Left forelimb (tissue), 1 donor: ENCODE results near the gene LSM4.
A peak's percentile ranks its signal among the peaks of the same experiment; 100 is the strongest.

ENCODE experiments used
- DNase-seq: peaks from one replicate; pipeline ENCODE4 v3.0.0-alpha.2; 2018; ENCODE audit warnings: low spot score

The LSM4 gene

GRCh38 chr19:18274781-18275356, 48.0 kb downstream of the LSM4 start:
- peak; percentile 93 for DNase-seq

GRCh38 chr19:18274219-18274780, 48.6 kb downstream of the LSM4 start, which contains the start of gene IQCN:
IQCN (minus strand) TSS chr19:18274452; CDS start chr19:18269478, 4,974 bp downstream.
- no peak for DNase-seq

- no peak for DNase-seq
Measured at GRCh38 chr19:18273561-18274218, 49.2 kb downstream of the LSM4 start.

GRCh38 chr19:18271433-18271841, 51.4 kb downstream of the LSM4 start:
- DNase-seq = no peak

- no peak for DNase-seq
Measured at GRCh38 chr19:18270326-18270725, 52.5 kb downstream of the LSM4 start.

- no peak for DNase-seq
Measured at GRCh38 chr19:18269070-18269723, 53.7 kb downstream of the LSM4 start.

GRCh38 chr19:18266771-18267686, 55.8 kb downstream of the LSM4 start:
- no peak for DNase-seq

- no peak for DNase-seq
Measured at GRCh38 chr19:18265582-18265981, 57.3 kb downstream of the LSM4 start.

GRCh38 chr19:18264971-18265540, 57.8 kb downstream of the LSM4 start:
- DNase-seq = no peak

GRCh38 chr19:18264137-18264854, 58.6 kb downstream of the LSM4 start:
- DNase-seq = no peak

- DNase-seq = no peak
Measured at GRCh38 chr19:18263324-18264136, 59.3 kb downstream of the LSM4 start.

- DNase-seq = no peak
Measured at GRCh38 chr19:18262917-18263316, 60.0 kb downstream of the LSM4 start.

GRCh38 chr19:18262144-18262543, 60.7 kb downstream of the LSM4 start:
- DNase-seq = no peak

- DNase-seq = no peak
Measured at GRCh38 chr19:18261474-18261873, 61.4 kb downstream of the LSM4 start.

GRCh38 chr19:18259893-18260292, 63.0 kb downstream of the LSM4 start:
- no peak for DNase-seq

- no peak for DNase-seq
Measured at GRCh38 chr19:18257503-18258470, 65.1 kb downstream of the LSM4 start.
